Activated T-cell treated with anti-CD3 and anti-CD28 coated beads, Interleukin-2, amount 50 U/mL, for 72 hours (primary cell): ENCODE data around the gene HDAC9. TPM values are rescaled to one million over a fixed set of nuclear protein-coding genes. Genes with fewer than 3 reads are reported as not detected.

ENCODE experiments used
- ATAC-seq, 2 donors: fragments of 150-1000 bp; cut with Tn5 transposase; replicated peaks in 1 of 2; 2 replicates each; pipeline ENCODE4 v1.10.0; 2021; ENCODE audit warnings: moderate library complexity in 2 of 2, mild to moderate bottlenecking in 1 of 2
- DNase-seq, 2 donors: peaks; one replicate each; pipeline ENCODE4 v3.0.0; 2021 to 2022; ENCODE audit warnings: mixed read lengths in 1 of 2
- H3K27ac Mint-ChIP-seq: one replicate; pipeline ENCODE4 v1.8.0; 2022; ENCODE audit warnings: mild to moderate bottlenecking, moderate library complexity, mixed read lengths
- H3K27me3 Mint-ChIP-seq: one replicate; pipeline ENCODE4 v1.8.0; 2022; ENCODE audit warnings: low read depth, mixed read lengths
- H3K36me3 Mint-ChIP-seq, 2 donors: one replicate each; pipeline ENCODE4 v1.8.0; 2022; ENCODE audit warnings: mixed read lengths in 2 of 2, mild to moderate bottlenecking in 1 of 2; ENCODE audit not compliant: insufficient read depth in 2 of 2
- H3K4me1 Mint-ChIP-seq: one replicate; pipeline ENCODE4 v1.8.0; 2022; ENCODE audit warnings: low read depth, mixed read lengths
- H3K4me3 Mint-ChIP-seq, 2 donors: one replicate each; pipeline ENCODE4 v1.8.0; 2022; ENCODE audit warnings: mild to moderate bottlenecking in 2 of 2, mixed read lengths in 2 of 2, moderate library complexity in 2 of 2
- H3K9me3 Mint-ChIP-seq, 2 donors: one replicate each; pipeline ENCODE4 v1.8.0; 2022; ENCODE audit warnings: mixed read lengths in 2 of 2
- total RNA-seq, 2 donors: library from RNA; stranded (reverse); gene quantifications; one replicate each; pipeline ENCODE4 v1.2.3, GENCODE V29; 2022

The HDAC9 gene
- total RNA-seq, 2 donors from 2014 or later: 0.55 to 2.9 TPM

GRCh38 chr7:18834577-18834976, 339.0 kb downstream of the HDAC9 start:
- Mint-ChIP-seq H3K9me3 (peaks cover 0 to 4% of the 10 kb centered on the region in 2 donors), H3K36me3 (no peaks in the 10 kb centered on the region), H3K4me3 (no peak overlapping the region), H3K4me1 (no peaks in the 10 kb centered on the region), H3K27ac (no peak overlapping the region), H3K27me3 (no peaks in the 10 kb centered on the region)
- ATAC-seq (no peak), DNase-seq (no peak)

GRCh38 chr7:18835001-18835690, 339.6 kb downstream of the HDAC9 start:
- DNase-seq: no peak
- H3K27ac Mint-ChIP-seq: no peak overlapping the region

GRCh38 chr7:18843979-18844378, 348.4 kb downstream of the HDAC9 start:
- Mint-ChIP-seq H3K9me3 (no peaks in the 10 kb centered on the region), H3K27ac (no peak overlapping the region), H3K4me3 (no peak overlapping the region), H3K4me1 (no peaks in the 10 kb centered on the region), H3K36me3 (no peaks in the 10 kb centered on the region), H3K27me3 (no peaks in the 10 kb centered on the region)
- DNase-seq (no peak), ATAC-seq (no peak)

More at GRCh38 chr7:18835001-18835690, 339.6 kb downstream of the HDAC9 start:
- Mint-ChIP-seq H3K27me3 (no peaks in the 10 kb centered on the region), H3K36me3 (no peaks in the 10 kb centered on the region), H3K4me3 (no peak overlapping the region), H3K4me1 (no peaks in the 10 kb centered on the region), H3K9me3 (peaks cover 0 to 2% of the 10 kb centered on the region in 2 donors)
- no peak for ATAC-seq

- H3K36me3 Mint-ChIP-seq: no peaks in the 10 kb centered on the region
- H3K27me3 Mint-ChIP-seq: no peaks in the 10 kb centered on the region
- no peaks in the 10 kb centered on the region for H3K4me1 Mint-ChIP-seq
- no peak overlapping the region for H3K4me3 Mint-ChIP-seq
- H3K27ac Mint-ChIP-seq: peak overlapping the region; percentile 84
- ATAC-seq (peak in 1 of 2 donors; percentile 47), DNase-seq (no peak)
- H3K9me3 Mint-ChIP-seq: no peaks in the 10 kb centered on the region
Observed at GRCh38 chr7:18844735-18845134, 349.2 kb downstream of the HDAC9 start.

GRCh38 chr7:18845700-18846099, 350.2 kb downstream of the HDAC9 start:
- no peak for ATAC-seq
- Mint-ChIP-seq H3K4me3 (no peak overlapping the region), H3K27me3 (no peaks in the 10 kb centered on the region), H3K9me3 (no peaks in the 10 kb centered on the region), H3K27ac (no peak overlapping the region), H3K4me1 (no peaks in the 10 kb centered on the region), H3K36me3 (no peaks in the 10 kb centered on the region)
- no peak for DNase-seq

GRCh38 chr7:18846765-18847215, 351.2 kb downstream of the HDAC9 start:
- no peak overlapping the region for H3K27ac Mint-ChIP-seq
- no peak for DNase-seq
- no peaks in the 10 kb centered on the region for H3K4me1 Mint-ChIP-seq
- H3K36me3 Mint-ChIP-seq: peaks cover 0 to 1% of the 10 kb centered on the region in 2 donors
- no peak for ATAC-seq
- H3K9me3 Mint-ChIP-seq: peaks cover 3% of the 10 kb centered on the region in 2 donors
- H3K27me3 Mint-ChIP-seq: no peaks in the 10 kb centered on the region
- H3K4me3 Mint-ChIP-seq: no peak overlapping the region

- H3K36me3 Mint-ChIP-seq: peaks cover 0 to 1% of the 10 kb centered on the region in 2 donors
- H3K4me1 Mint-ChIP-seq: no peaks in the 10 kb centered on the region
- H3K27me3 Mint-ChIP-seq: no peaks in the 10 kb centered on the region
- H3K9me3 Mint-ChIP-seq: peaks cover 3 to 4% of the 10 kb centered on the region in 2 donors
- no peak overlapping the region for H3K4me3 Mint-ChIP-seq
- no peak for DNase-seq
- ATAC-seq: no peak
- H3K27ac Mint-ChIP-seq: no peak overlapping the region
Observed at GRCh38 chr7:18849130-18849529, 353.6 kb downstream of the HDAC9 start.

- Mint-ChIP-seq H3K9me3 (peaks cover 3 to 12% of the 10 kb centered on the region in 2 donors), H3K36me3 (peaks cover 0 to 1% of the 10 kb centered on the region in 2 donors), H3K27ac (no peak overlapping the region), H3K27me3 (no peaks in the 10 kb centered on the region), H3K4me3 (no peak overlapping the region), H3K4me1 (peaks cover 7% of the 10 kb centered on the region)
- DNase-seq (no peak), ATAC-seq (no peak)
Observed at GRCh38 chr7:18855796-18856195, 360.2 kb downstream of the HDAC9 start.

GRCh38 chr7:18858232-18858631, 362.7 kb downstream of the HDAC9 start:
- Mint-ChIP-seq H3K9me3 (peaks cover 0 to 8% of the 10 kb centered on the region in 2 donors), H3K36me3 (peaks cover 0 to 2% of the 10 kb centered on the region in 2 donors)

GRCh38 chr7:18859318-18859717, 363.8 kb downstream of the HDAC9 start:
- peak; percentile 65 to 74 for ATAC-seq
- Mint-ChIP-seq H3K4me1 (peaks cover 7% of the 10 kb centered on the region), H3K36me3 (peaks cover 0 to 5% of the 10 kb centered on the region in 2 donors), H3K4me3 (peak overlapping the region in 1 of 2 donors; percentile 13), H3K27me3 (no peaks in the 10 kb centered on the region), H3K9me3 (peaks cover 2 to 7% of the 10 kb centered on the region in 2 donors), H3K27ac (peak overlapping the region; percentile 77)
- DNase-seq: no peak

More at GRCh38 chr7:18858232-18858631, 362.7 kb downstream of the HDAC9 start:
- H3K27ac Mint-ChIP-seq: no peak overlapping the region
- no peaks in the 10 kb centered on the region for H3K27me3 Mint-ChIP-seq
- no peak overlapping the region for H3K4me3 Mint-ChIP-seq
- ATAC-seq (no peak), DNase-seq (no peak)
- peaks cover 7% of the 10 kb centered on the region for H3K4me1 Mint-ChIP-seq

- Mint-ChIP-seq H3K4me3 (no peak overlapping the region), H3K27ac (peak overlapping the region; percentile 91), H3K9me3 (peaks cover 8 to 9% of the 10 kb centered on the region in 2 donors), H3K4me1 (peaks cover 7% of the 10 kb centered on the region), H3K27me3 (no peaks in the 10 kb centered on the region), H3K36me3 (peaks cover 0 to 5% of the 10 kb centered on the region in 2 donors)
- no peak for DNase-seq
- no peak for ATAC-seq
Observed at GRCh38 chr7:18860221-18860620, 364.7 kb downstream of the HDAC9 start.

GRCh38 chr7:18861514-18862118, 366.1 kb downstream of the HDAC9 start:
- Mint-ChIP-seq H3K9me3 (peaks cover 12 to 13% of the 10 kb centered on the region in 2 donors), H3K27me3 (no peaks in the 10 kb centered on the region), H3K4me3 (no peak overlapping the region), H3K36me3 (peaks cover 0 to 5% of the 10 kb centered on the region in 2 donors), H3K27ac (no peak overlapping the region), H3K4me1 (peaks cover 7% of the 10 kb centered on the region)
- ATAC-seq: peak; percentile 50 to 51
- DNase-seq: no peak

GRCh38 chr7:18864967-18865366, 369.4 kb downstream of the HDAC9 start:
- no peak for ATAC-seq
- Mint-ChIP-seq H3K27me3 (no peaks in the 10 kb centered on the region), H3K9me3 (peaks cover 10 to 16% of the 10 kb centered on the region in 2 donors), H3K4me1 (no peaks in the 10 kb centered on the region), H3K4me3 (no peak overlapping the region), H3K27ac (no peak overlapping the region), H3K36me3 (peaks cover 0 to 5% of the 10 kb centered on the region in 2 donors)
- no peak for DNase-seq
